Uterus (tissue), 2 donors: ENCODE results near the gene TRIM50.

Source experiments
- POLR2A ChIP-seq, 2 donors: fragments of 450-650 bp; IDR thresholded peaks; one replicate each; pipeline ENCODE4 v1.6.1; 2016; ENCODE audit warnings: antibody characterized with exemption in 2 of 2, mild to moderate bottlenecking in 1 of 2, moderate library complexity in 1 of 2
- TF ChIP-seq, protein P1 (sequence below), 4 experiments: fragments of 200-600 bp in 2 of 4; fragments of 450-650 bp in 2 of 4; sonication (generic) in 2 of 4; IDR thresholded peaks; one replicate each; pipeline ENCODE4 v1.5.1; 2016 to 2019; ENCODE audit warnings: antibody characterized with exemption in 4 of 4, mild to moderate bottlenecking in 2 of 4, moderate library complexity in 1 of 4

DNA sequence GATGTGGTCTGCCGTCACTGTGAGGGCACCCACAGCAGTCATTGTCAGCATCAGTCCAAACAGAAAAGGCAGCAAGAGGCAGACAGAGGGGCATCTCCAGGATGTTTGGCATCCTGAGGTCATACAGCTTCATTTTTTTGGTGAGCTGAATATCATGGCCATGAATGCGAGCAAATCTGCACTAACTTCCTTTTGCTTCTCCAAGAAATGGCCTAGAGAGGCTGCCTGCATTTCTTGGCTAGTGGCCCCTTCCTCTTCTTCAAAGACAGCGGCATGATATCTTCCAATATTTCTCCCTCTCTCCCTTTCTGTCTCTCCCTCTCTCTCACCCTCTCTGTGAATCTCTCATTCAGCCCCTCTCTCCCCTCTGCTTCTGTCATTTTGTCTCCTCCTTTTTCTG lies 24.9 kb upstream of the TRIM50 start:
- no peak for TF ChIP-seq POLR2A (IDR thresholded peaks at IDR 0.05)
- TF ChIP-seq, protein P1, sequence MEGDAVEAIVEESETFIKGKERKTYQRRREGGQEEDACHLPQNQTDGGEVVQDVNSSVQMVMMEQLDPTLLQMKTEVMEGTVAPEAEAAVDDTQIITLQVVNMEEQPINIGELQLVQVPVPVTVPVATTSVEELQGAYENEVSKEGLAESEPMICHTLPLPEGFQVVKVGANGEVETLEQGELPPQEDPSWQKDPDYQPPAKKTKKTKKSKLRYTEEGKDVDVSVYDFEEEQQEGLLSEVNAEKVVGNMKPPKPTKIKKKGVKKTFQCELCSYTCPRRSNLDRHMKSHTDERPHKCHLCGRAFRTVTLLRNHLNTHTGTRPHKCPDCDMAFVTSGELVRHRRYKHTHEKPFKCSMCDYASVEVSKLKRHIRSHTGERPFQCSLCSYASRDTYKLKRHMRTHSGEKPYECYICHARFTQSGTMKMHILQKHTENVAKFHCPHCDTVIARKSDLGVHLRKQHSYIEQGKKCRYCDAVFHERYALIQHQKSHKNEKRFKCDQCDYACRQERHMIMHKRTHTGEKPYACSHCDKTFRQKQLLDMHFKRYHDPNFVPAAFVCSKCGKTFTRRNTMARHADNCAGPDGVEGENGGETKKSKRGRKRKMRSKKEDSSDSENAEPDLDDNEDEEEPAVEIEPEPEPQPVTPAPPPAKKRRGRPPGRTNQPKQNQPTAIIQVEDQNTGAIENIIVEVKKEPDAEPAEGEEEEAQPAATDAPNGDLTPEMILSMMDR (IDR thresholded peaks at IDR 0.05), result no peak
